Activated CD8-positive, alpha-beta memory T cell treated with anti-CD3 and anti-CD28 coated beads, Interleukin-2, amount 50 U/mL, for 24 hours (primary cell): ENCODE data around the gene GIMD1.
"Not testable (repeated sequence)": the region's sequence is repeated elsewhere in the genome, so short reads cannot be mapped to it uniquely, and the experiment has no call there.

Experiments
- DNase-seq: peaks from one replicate; pipeline ENCODE4 v3.0.0-alpha.2; 2020; ENCODE audit errors: extremely low read depth

GIMD1 gene

DNA sequence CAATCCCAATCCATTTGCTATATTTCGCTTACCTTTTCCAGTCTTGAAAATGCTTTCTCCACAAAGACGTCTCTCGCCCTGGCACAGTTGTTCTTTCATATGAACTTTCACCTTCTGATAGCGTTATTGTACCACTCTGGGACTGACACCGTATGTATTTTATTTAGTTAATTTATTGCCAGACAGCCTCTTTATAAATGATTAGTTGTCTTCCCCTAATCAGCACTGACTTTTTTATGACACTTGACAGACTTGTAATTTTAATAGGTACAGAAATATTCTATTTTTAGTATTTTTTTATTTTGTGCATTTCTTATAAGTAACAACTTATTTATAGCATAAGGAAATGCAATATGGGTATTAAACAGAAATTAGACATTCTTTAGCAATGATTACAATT, at the start of gene GIMD1:
TSS of gene GIMD1 (minus strand) at position 101 of the 400 bp plus-strand sequence. CDS start 1,343 bp downstream, outside the sequence.
- DNase-seq, result no peak

DNA sequence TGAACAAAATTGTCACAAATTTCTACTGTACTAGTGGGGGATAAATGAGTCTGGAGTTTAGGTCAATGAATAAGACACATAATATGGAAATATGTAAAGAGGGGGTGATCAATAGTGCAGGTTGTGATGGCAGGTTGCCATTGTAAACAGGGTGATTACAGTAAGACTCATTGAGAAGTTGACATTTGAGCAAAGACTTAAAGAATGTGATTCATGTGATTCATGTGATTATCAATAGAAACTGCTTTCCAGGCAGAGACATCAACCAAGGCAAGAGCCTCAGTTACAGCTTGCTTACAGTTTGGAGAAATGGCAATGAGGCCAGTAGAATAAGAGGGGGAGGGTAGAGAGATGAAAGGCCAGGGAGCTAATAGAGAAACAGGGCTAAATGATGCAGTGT, 45.8 kb upstream of the GIMD1 start:
- DNase-seq, result no peak

GRCh38 chr4:106409901-106410889, 41.6 kb upstream of the GIMD1 start:
- DNase-seq, result no peak

- not testable (repeated sequence) for DNase-seq
Measured at GRCh38 chr4:106408004-106408403, 39.4 kb upstream of the GIMD1 start.

- DNase-seq, result no peak
Measured at GRCh38 chr4:106401157-106401556, 32.6 kb upstream of the GIMD1 start.

DNA sequence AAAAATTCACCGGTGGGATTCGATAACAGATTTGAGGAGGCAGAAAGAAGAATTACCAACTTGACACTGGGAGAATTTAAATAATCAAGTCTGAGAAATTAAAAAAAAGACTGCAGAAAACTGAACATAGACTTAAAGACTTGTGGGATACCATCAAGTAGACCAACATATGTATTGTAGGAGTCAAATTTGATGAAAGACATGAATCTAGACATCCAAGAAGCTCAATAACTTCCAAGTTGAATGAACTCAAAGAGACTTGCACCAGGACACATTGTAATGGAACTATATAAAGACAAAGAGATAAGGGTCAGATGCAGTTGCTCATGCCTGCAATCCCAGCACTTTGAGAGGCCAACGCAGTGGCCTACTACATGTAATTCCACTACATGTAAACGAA, 30.3 kb upstream of the GIMD1 start:
- not testable (repeated sequence) for DNase-seq

- no peak for DNase-seq
Measured at GRCh38 chr4:106395582-106395981, 27.0 kb upstream of the GIMD1 start.

DNA sequence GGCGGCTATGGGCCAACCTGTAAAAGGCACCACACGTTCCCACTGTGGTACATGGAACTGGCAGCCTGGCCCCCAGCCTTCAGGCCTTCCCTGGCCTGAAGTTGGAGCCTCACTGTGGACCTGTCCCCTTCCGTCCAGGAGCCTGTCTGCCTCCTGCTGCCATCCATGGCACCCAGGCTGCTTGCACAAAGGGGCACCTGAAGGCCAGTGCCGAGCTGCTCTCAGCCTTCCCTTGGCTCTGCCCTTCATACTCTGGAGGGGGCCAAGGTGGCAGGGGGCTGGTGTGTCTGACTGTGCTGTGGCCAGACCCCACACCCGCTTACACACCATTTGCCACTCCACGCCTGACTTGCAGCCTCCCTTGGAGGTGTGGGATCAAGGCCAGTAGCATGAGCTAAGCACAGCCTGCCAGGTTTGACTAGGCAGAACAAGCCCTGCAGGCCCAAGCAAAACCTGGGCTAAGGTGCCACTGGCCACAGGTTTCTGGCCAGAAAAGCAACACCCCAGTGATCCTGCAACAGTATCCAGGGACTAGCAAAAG, 17.3 kb upstream of the GIMD1 start:
- no peak for DNase-seq

DNA sequence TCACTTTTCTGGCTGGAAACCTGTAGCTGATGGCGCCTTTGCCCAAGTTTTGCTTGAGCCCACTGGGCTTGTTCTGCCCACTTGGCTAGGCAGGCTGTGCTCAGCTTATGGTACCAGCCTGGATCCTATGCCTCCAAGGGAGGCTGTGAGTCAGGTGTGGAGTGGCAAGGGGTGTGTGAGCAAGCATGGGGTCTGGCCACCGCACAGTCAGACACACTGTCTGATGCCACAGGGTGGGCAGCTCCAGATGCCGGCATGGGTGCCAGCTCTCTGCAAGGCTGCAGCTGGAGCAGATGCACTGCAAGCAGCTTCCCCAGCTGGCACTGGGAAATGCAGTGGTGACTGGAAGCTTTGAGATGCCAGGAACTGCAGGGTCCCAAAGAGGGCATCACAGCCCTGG, 16.3 kb upstream of the GIMD1 start:
- no peak for DNase-seq

DNA sequence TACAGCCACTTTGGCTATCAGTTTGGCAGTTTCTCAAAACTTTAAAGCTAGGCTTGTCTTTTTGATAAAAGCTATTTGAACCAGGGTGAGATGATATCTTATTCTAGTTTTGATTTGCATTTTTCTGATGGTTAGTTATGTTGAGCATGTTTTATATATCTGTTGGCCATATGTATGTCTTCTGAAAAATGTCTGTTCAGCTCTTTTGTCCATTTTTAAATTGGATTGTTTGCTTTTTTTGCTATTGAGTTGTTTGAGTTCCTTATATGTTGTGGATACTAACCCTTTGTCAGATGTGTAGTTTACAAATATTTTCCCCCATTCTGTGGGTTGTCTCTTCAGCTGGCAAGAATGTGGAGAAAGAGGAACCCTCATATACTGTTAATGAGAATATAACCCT, 11.6 kb upstream of the GIMD1 start:
- DNase-seq, result no peak

DNA sequence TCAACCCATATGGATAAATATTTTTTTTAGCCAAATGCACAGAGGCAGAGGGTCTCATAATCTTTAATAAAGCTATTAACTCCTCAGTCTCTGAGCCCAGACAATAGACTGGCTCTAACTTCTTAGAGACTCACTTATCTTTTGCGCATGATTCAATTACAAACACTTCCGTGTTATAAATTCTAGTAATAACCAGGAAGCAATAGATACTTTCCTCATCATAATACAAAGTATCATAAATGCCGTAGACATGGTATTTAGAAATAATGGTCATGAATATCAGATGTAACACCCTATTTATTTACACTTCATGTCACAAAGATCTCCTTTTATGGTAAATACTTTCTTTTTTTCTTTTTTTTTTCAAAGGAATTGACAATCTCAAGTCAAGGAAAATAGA, 4.4 kb upstream of the GIMD1 start:
- DNase-seq, result no peak

- no peak for DNase-seq
Measured at GRCh38 chr4:106371161-106371560, 2.6 kb upstream of the GIMD1 start.

DNA sequence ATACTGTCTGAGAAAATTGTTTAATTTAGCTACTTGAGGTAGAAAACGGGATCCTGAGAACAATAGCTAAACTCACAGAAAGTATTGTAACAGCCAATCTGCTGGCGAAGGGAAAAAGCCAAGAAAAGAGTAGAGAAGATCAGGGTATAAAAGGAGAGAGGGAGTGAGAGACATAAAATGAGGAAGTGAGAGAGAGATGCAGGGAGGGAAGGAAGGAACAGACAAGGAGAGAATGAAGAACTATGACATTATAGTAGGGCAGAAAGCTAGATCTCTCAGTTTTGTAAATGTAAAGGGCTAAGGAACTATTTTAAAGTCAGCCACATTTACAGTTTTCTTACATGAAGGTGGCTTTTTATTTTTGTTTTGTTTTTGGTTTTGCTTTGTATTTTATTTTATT, 1.6 kb upstream of the GIMD1 start:
- no peak for DNase-seq

DNA sequence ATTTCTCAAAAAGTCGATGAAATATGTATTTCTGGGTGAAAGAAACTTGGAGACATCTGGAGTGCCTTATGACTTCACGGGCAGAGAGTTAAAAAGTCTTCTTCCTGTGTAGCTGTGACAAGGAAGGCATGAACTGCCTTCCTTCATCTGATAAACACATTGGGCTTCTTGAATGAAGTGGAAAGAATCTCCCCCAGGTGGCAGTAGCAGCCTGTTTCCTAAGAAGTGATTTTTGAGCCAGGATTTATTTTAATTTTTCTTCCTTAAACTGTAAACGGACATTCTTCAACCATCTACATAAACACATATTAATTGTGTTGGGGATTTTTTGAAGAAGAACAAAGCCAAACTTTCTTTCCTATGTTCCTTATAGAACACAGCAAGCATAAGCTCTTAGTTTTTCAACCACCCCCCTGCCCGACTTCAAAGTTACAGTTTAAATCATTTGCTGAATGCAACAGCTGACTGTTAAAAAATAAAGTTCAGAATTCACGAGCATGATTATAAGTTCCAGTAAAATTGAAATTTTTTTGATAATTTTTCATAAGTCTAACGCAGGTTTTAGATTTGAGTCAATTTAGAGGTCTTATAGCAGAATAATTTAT, 980 bp upstream of the GIMD1 start:
- DNase-seq, result no peak

- DNase-seq, result no peak
Measured at GRCh38 chr4:106367072-106367471, 1.5 kb downstream of the GIMD1 start.

- no peak for DNase-seq
Measured at GRCh38 chr4:106366026-106366425, 2.6 kb downstream of the GIMD1 start.

GRCh38 chr4:106365613-106366012, 3.0 kb downstream of the GIMD1 start:
- DNase-seq, result no peak

DNA sequence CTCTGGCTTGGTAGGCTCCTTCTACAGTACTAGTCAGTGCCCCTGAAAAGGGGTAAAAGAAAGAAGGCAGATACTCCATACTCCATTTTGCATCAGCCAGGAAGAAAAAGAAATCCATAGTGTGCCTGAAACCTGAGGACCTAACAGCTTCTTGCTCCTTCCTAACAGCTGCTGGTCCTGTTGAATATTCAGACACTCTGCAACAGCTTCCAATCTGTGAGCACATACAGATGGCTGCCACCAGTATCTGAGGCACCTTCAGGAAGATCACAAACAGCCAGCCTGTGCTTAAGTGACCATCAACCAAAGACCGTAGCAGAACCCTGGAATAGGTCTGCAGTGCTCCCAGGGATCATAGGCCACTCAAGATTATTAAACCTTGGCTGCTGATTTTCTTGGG, 4.3 kb downstream of the GIMD1 start:
- no peak for DNase-seq

GRCh38 chr4:106362086-106362825, 6.3 kb downstream of the GIMD1 start:
- no peak for DNase-seq

- DNase-seq, result no peak
Measured at GRCh38 chr4:106358899-106359298, 9.7 kb downstream of the GIMD1 start.

GRCh38 chr4:106355193-106355592, 13.4 kb downstream of the GIMD1 start:
- DNase-seq, result no peak

DNA sequence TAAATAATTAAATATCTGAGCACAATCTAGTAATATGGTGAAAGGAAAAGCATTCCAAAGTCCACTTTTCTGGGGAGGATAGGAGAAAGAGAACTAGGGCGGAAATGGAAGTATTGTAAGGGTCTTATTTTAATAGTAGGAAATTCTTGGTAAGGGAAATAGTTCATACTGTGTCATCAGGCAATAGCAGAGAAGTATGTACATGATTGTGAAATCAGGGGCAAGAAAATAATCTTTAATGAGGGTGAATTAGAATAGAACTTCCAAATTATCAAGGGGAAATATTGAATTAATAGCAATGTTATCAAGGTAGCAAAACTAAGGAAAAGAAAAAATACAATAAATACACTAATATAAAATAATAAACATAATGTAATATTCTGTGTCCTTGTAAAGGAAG, 14.8 kb downstream of the GIMD1 start:
- DNase-seq, result no peak
